Stimulated activated naive CD4-positive, alpha-beta T cell treated with Interleukin-2 at 50 U/mL for 16 hours (primary cell): ENCODE results near the gene ARRDC2.
"Not testable (repeated sequence)": the region's sequence is repeated elsewhere in the genome, so short reads cannot be mapped to it uniquely, and the experiment has no call there.

Experiments used
- DNase-seq: peaks from one replicate; lab custom pipeline; 2025; lab: John Stamatoyannopoulos, UW

Gene ARRDC2

GRCh38 chr19:18007917-18008673 is at the start of gene ARRDC2:
TSS of gene ARRDC2 (plus strand) at chr19:18008170. CDS start at chr19:18008311, 141 bp downstream.
- DNase-seq: peak; percentile 86

- no peak for DNase-seq
These were observed 43.9 kb upstream of the ARRDC2 start for GRCh38 chr19:17963936-17964691.

- DNase-seq: no peak
These were observed 42.4 kb upstream of the ARRDC2 start for GRCh38 chr19:17965370-17966128.

- no peak for DNase-seq
These were observed 41.9 kb upstream of the ARRDC2 start for GRCh38 chr19:17966129-17966483.

GRCh38 chr19:17966550-17967256 is 41.3 kb upstream of the ARRDC2 start, which contains the start of gene KCNN1:
TSS of gene KCNN1 (plus strand) at chr19:17967107. CDS start at chr19:17973889, 6,782 bp downstream.
- no peak for DNase-seq

GRCh38 chr19:17967257-17968051 is 40.5 kb upstream of the ARRDC2 start:
- DNase-seq: no peak

GRCh38 chr19:17968362-17968761 is 39.6 kb upstream of the ARRDC2 start:
- DNase-seq: no peak

GRCh38 chr19:17969096-17969792 is 38.7 kb upstream of the ARRDC2 start:
- DNase-seq: no peak

GRCh38 chr19:17972230-17972629 is 35.7 kb upstream of the ARRDC2 start:
- no peak for DNase-seq

GRCh38 chr19:17973759-17974158 is 34.2 kb upstream of the ARRDC2 start:
- no peak for DNase-seq

GRCh38 chr19:17974551-17974950 is 33.4 kb upstream of the ARRDC2 start:
- no peak for DNase-seq

- no peak for DNase-seq
These were observed 32.9 kb upstream of the ARRDC2 start for GRCh38 chr19:17975032-17975431.

- no peak for DNase-seq
These were observed 30.9 kb upstream of the ARRDC2 start for GRCh38 chr19:17977021-17977420.

GRCh38 chr19:17977488-17977887 is 30.5 kb upstream of the ARRDC2 start:
- no peak for DNase-seq

- no peak for DNase-seq
These were observed 26.4 kb upstream of the ARRDC2 start for GRCh38 chr19:17981611-17982010.

- DNase-seq: no peak
These were observed 25.5 kb upstream of the ARRDC2 start for GRCh38 chr19:17982430-17982829.

- DNase-seq: no peak
These were observed 22.7 kb upstream of the ARRDC2 start for GRCh38 chr19:17985037-17985818.

- DNase-seq: not testable (repeated sequence)
These were observed 21.4 kb upstream of the ARRDC2 start for GRCh38 chr19:17986569-17986968.

- no peak for DNase-seq
These were observed 19.8 kb upstream of the ARRDC2 start for GRCh38 chr19:17988161-17988560.
